IMR-90 (cell line): ENCODE data around the gene ESYT1. TPM values are rescaled to one million over a fixed set of nuclear protein-coding genes. Genes with fewer than 3 reads are reported as not detected.

Experiments
- CHD1 ChIP-seq: IDR thresholded peaks from 2 replicates; pipeline ENCODE4 v1.6.1; 2012; ENCODE audit warnings: low read depth, low read length, improper control_type of control experiment
- ELK1 ChIP-seq: fragments of 150-350 bp; IDR thresholded peaks from 2 replicates; pipeline ENCODE4 v1.6.1; 2016; ENCODE audit warnings: low read depth, mild to moderate bottlenecking, low read length, moderate library complexity, borderline replicate concordance
- MAFK ChIP-seq: IDR thresholded peaks from 2 replicates; pipeline ENCODE4 v1.6.1; 2012; ENCODE audit warnings: low read depth, low read length, improper control_type of control experiment
- RAD21 ChIP-seq: IDR thresholded peaks from 2 replicates; pipeline ENCODE4 v1.6.1; 2012; ENCODE audit warnings: low read length, improper control_type of control experiment
- RCOR1 ChIP-seq: IDR thresholded peaks from 2 replicates; pipeline ENCODE4 v1.6.1; 2012; ENCODE audit warnings: mild to moderate bottlenecking, low read length, improper control_type of control experiment; ENCODE audit not compliant: insufficient replicate concordance
- RFX5 ChIP-seq: IDR thresholded peaks from 2 replicates; pipeline ENCODE4 v1.8.0; 2012; ENCODE audit warnings: low read depth, mild to moderate bottlenecking, low read length, moderate library complexity
- SMC3 ChIP-seq: fragments of 150-350 bp; IDR thresholded peaks from 2 replicates; pipeline ENCODE4 v1.6.1; 2016; ENCODE audit warnings: low read depth, mild to moderate bottlenecking, antibody characterized with exemption, low read length, moderate library complexity
- polyA plus RNA-seq, 3 experiments: library from polyadenylated mRNA; depleted of rRNA; stranded (reverse); fragments of >200 nt; gene quantifications; 2 replicates each; pipeline ENCODE4 v1.2.3, GENCODE V29; 2012; ENCODE audit warnings: low replicate concordance in 1 of 3
- total RNA-seq: library from RNA; depleted of rRNA; stranded (reverse); fragments of >200 nt; gene quantifications from 2 replicates; pipeline ENCODE4 v1.2.3, GENCODE V29; 2012

Gene ESYT1
- total and polyA plus RNA-seq, 2 of the 4 experiments (the other 2 are of a cell fraction), result 150 to 153 TPM

- TF ChIP-seq ELK1 (no peak), RAD21 (no peak), MAFK (no peak), SMC3 (no peak), RFX5 (no peak), CHD1 (no peak), RCOR1 (no peak)
These were observed 47.4 kb upstream of the ESYT1 start (continued) for GRCh38 chr12:56080556-56081138.
